Right ventricle myocardium superior (tissue), 1 donor: ENCODE results near the gene SEPSECS. TPM values are rescaled to one million over a fixed set of nuclear protein-coding genes. Genes with fewer than 3 reads are reported as not detected.

Experiments
- ATAC-seq: fragments of 200-7000 bp; cut with Tn5 transposase; one replicate; pipeline ENCODE4 v1.9.1; 2020; ENCODE audit warnings: mild to moderate bottlenecking; ENCODE audit not compliant: poor library complexity
- DNase-seq: peaks from one replicate; pipeline ENCODE4 v3.0.0-alpha.2; 2020
- intact Hi-C: fragments of 100-400 bp; cut with DNase I; formaldehyde crosslinking; loops from one replicate; pipeline ENCODE4 v1.11.2; 2022
- long read RNA-seq: library from polyadenylated mRNA; unstranded; transcript quantifications from one replicate; pipeline ENCODE4 v2.0.0, GENCODE V29; 2021
- total RNA-seq: library from RNA; stranded (reverse); fragmentation: NEBNext Ultra II Directional; extraction: Animal tissue kit (Norgen Biotek cat#: 25700); gene quantifications from one replicate; pipeline ENCODE4 v1.2.1, GENCODE V29; 2021
- donor health status: DM: no; HTN: yes; CAD: no; lungs with severe emphysema.

SEPSECS gene
- 5.0 TPM for total RNA-seq
- long read RNA-seq, full-length matches to known transcripts: 4 of 6 reads
- long read RNA-seq, partial matches to known transcripts: 1 of 6 reads
- long read RNA-seq, other reads (novel, unspliced or antisense): 1 of 6 reads

GRCh38 chr4:25159837-25160713 lies at the start of gene SEPSECS:
Gene SEPSECS, minus strand, starts transcription at chr4:25160449. Its CDS starts 80 bp downstream, at chr4:25160369.
- intact Hi-C loops: no loop called here
- DNase-seq (peak; percentile 98), ATAC-seq (peak; percentile 97)

GRCh38 chr4:25209702-25210101 lies 49.5 kb upstream of the SEPSECS start:
- DNase-seq (no peak), ATAC-seq (no peak)
- intact Hi-C loops: no loop called here

- intact Hi-C loops: no loop called here
- ATAC-seq (no peak), DNase-seq (no peak)
Measured at GRCh38 chr4:25207997-25208396, 47.7 kb upstream of the SEPSECS start.

- no peak for DNase-seq
- intact Hi-C loops: no loop called here
Measured at GRCh38 chr4:25198713-25199112, 38.5 kb upstream of the SEPSECS start.

GRCh38 chr4:25190407-25190806 lies 30.2 kb upstream of the SEPSECS start:
- ATAC-seq (no peak), DNase-seq (no peak)
- intact Hi-C loops: no loop called here

More at GRCh38 chr4:25198713-25199112, 38.5 kb upstream of the SEPSECS start:
- ATAC-seq: no peak

GRCh38 chr4:25184056-25184455 lies 23.8 kb upstream of the SEPSECS start:
- intact Hi-C loops: no loop called here
- ATAC-seq (no peak), DNase-seq (no peak)

GRCh38 chr4:25182937-25183336 lies 22.7 kb upstream of the SEPSECS start:
- ATAC-seq (no peak), DNase-seq (no peak)
- intact Hi-C loops: no loop called here

- intact Hi-C loops: no loop called here
- DNase-seq: no peak
- peak; percentile 60 for ATAC-seq
Measured at GRCh38 chr4:25180524-25181131, 20.4 kb upstream of the SEPSECS start.

GRCh38 chr4:25178838-25179261 lies 18.6 kb upstream of the SEPSECS start:
- DNase-seq (no peak), ATAC-seq (no peak)
- intact Hi-C loops: loop anchor here (10.0 kb wide), 1 partner anchor 136 kb away; the partner anchor contains the start of gene ZCCHC4

- no peak for ATAC-seq
- DNase-seq: no peak
- intact Hi-C loops: loop anchor here (10.0 kb wide), 1 partner anchor 138 kb away; the partner anchor contains the start of gene ZCCHC4
Measured at GRCh38 chr4:25177147-25177546, 16.9 kb upstream of the SEPSECS start.

GRCh38 chr4:25174674-25175073 lies 14.4 kb upstream of the SEPSECS start:
- no peak for DNase-seq
- intact Hi-C loops: loop anchor here (10.0 kb wide), 1 partner anchor 140 kb away; the partner anchor contains the start of gene ZCCHC4
- ATAC-seq: no peak

GRCh38 chr4:25172961-25173915 lies 13.0 kb upstream of the SEPSECS start:
- ATAC-seq (peak; percentile 98), DNase-seq (no peak)
- intact Hi-C loops: loop anchor here (10.0 kb wide), 1 partner anchor 142 kb away; the partner anchor contains the start of gene ZCCHC4

- DNase-seq (no peak), ATAC-seq (no peak)
- intact Hi-C loops: loop anchor here (10.0 kb wide), 1 partner anchor 143 kb away; the partner anchor contains the start of gene ZCCHC4
Measured at GRCh38 chr4:25171201-25171865, 11.1 kb upstream of the SEPSECS start.

- no peak for ATAC-seq
- intact Hi-C loops: no loop called here
- no peak for DNase-seq
Measured at GRCh38 chr4:25169446-25169845, 9.2 kb upstream of the SEPSECS start.

- no peak for DNase-seq
- intact Hi-C loops: no loop called here
- ATAC-seq: no peak
Measured at GRCh38 chr4:25165916-25166315, 5.7 kb upstream of the SEPSECS start.

GRCh38 chr4:25163196-25163595 lies 2.9 kb upstream of the SEPSECS start:
- no peak for DNase-seq
- ATAC-seq: no peak
- intact Hi-C loops: no loop called here

GRCh38 chr4:25162566-25162965 lies 2.3 kb upstream of the SEPSECS start:
- no peak for ATAC-seq
- intact Hi-C loops: no loop called here
- no peak for DNase-seq

GRCh38 chr4:25161593-25161950 lies 1.3 kb upstream of the SEPSECS start:
- intact Hi-C loops: no loop called here
- no peak for ATAC-seq
- no peak for DNase-seq
